ENCODE data around the gene KPNA4.
"Not testable (repeated sequence)": the region's sequence is repeated elsewhere in the genome, so short reads cannot be mapped to it uniquely, and the experiment has no call there.

The KPNA4 gene

GRCh38 chr3:160544844-160545503 lies 20.4 kb downstream of the KPNA4 start:
- Histone ChIP-seq H3K27ac (ENCODE audit: low read length) (no peak overlapping the region), H3K9ac (ENCODE audit: low read length) (no peak overlapping the region), H3K9me3 (ENCODE audit: control insufficient read depth, low read depth, low read length) (no peaks in the 10 kb centered on the region), H3K27me3 (ENCODE audit: control insufficient read depth, insufficient read depth, low read length) (no peaks in the 10 kb centered on the region), H3K36me3 (ENCODE audit: control insufficient read depth, low read depth, low read length) (no peaks in the 10 kb centered on the region), H3K4me3 (ENCODE audit: low read length) (no peak overlapping the region), H3K4me1 (ENCODE audit: control insufficient read depth, low read depth, low read length) (no peaks in the 10 kb centered on the region)

GRCh38 chr3:160540551-160540950 lies 24.8 kb downstream of the KPNA4 start:
- no peak overlapping the region for H3K9ac ChIP-seq (ENCODE audit: low read length)
- H3K4me1 ChIP-seq (ENCODE audit: control insufficient read depth, low read depth, low read length), result peaks cover 3% of the 10 kb centered on the region
- H3K4me3 ChIP-seq (ENCODE audit: low read length), result no peak overlapping the region
- no peak overlapping the region for H3K27ac ChIP-seq (ENCODE audit: low read length)
- H3K9me3 ChIP-seq (ENCODE audit: control insufficient read depth, low read depth, low read length), result no peaks in the 10 kb centered on the region
- H3K27me3 ChIP-seq (ENCODE audit: control insufficient read depth, insufficient read depth, low read length), result no peaks in the 10 kb centered on the region
- H3K36me3 ChIP-seq (ENCODE audit: control insufficient read depth, low read depth, low read length), result no peaks in the 10 kb centered on the region

- H3K9me3 ChIP-seq (ENCODE audit: control insufficient read depth, low read depth, low read length), result no peaks in the 10 kb centered on the region
- H3K9ac ChIP-seq (ENCODE audit: low read length), result no peak overlapping the region
- H3K4me3 ChIP-seq (ENCODE audit: low read length), result no peak overlapping the region
- no peak overlapping the region for H3K27ac ChIP-seq (ENCODE audit: low read length)
- peaks cover 12% of the 10 kb centered on the region for H3K36me3 ChIP-seq (ENCODE audit: control insufficient read depth, low read depth, low read length)
- peaks cover 3% of the 10 kb centered on the region for H3K4me1 ChIP-seq (ENCODE audit: control insufficient read depth, low read depth, low read length)
- no peaks in the 10 kb centered on the region for H3K27me3 ChIP-seq (ENCODE audit: control insufficient read depth, insufficient read depth, low read length)
Observed at GRCh38 chr3:160538895-160539294, 26.5 kb downstream of the KPNA4 start.

GRCh38 chr3:160537729-160538128 lies 27.6 kb downstream of the KPNA4 start:
- no peaks in the 10 kb centered on the region for H3K9me3 ChIP-seq (ENCODE audit: control insufficient read depth, low read depth, low read length)
- no peaks in the 10 kb centered on the region for H3K27me3 ChIP-seq (ENCODE audit: control insufficient read depth, insufficient read depth, low read length)
- peaks cover 3% of the 10 kb centered on the region for H3K4me1 ChIP-seq (ENCODE audit: control insufficient read depth, low read depth, low read length)
- H3K9ac ChIP-seq (ENCODE audit: low read length), result no peak overlapping the region
- no peak overlapping the region for H3K27ac ChIP-seq (ENCODE audit: low read length)
- no peak overlapping the region for H3K4me3 ChIP-seq (ENCODE audit: low read length)
- H3K36me3 ChIP-seq (ENCODE audit: control insufficient read depth, low read depth, low read length), result peaks cover 15% of the 10 kb centered on the region

- H3K36me3 ChIP-seq (ENCODE audit: control insufficient read depth, low read depth, low read length), result peaks cover 49% of the 10 kb centered on the region
Observed at GRCh38 chr3:160532371-160532770, 33.0 kb downstream of the KPNA4 start.

GRCh38 chr3:160531311-160531710 lies 34.1 kb downstream of the KPNA4 start:
- Histone ChIP-seq H3K9me3 (ENCODE audit: control insufficient read depth, low read depth, low read length) (no peaks in the 10 kb centered on the region), H3K4me1 (ENCODE audit: control insufficient read depth, low read depth, low read length) (no peaks in the 10 kb centered on the region), H3K27me3 (ENCODE audit: control insufficient read depth, insufficient read depth, low read length) (no peaks in the 10 kb centered on the region), H3K9ac (ENCODE audit: low read length) (no peak overlapping the region), H3K27ac (ENCODE audit: low read length) (no peak overlapping the region), H3K4me3 (ENCODE audit: low read length) (no peak overlapping the region), H3K36me3 (ENCODE audit: control insufficient read depth, low read depth, low read length) (peaks cover 58% of the 10 kb centered on the region)

More at GRCh38 chr3:160532371-160532770, 33.0 kb downstream of the KPNA4 start:
- Histone ChIP-seq H3K4me3 (ENCODE audit: low read length) (no peak overlapping the region), H3K9me3 (ENCODE audit: control insufficient read depth, low read depth, low read length) (no peaks in the 10 kb centered on the region), H3K4me1 (ENCODE audit: control insufficient read depth, low read depth, low read length) (no peaks in the 10 kb centered on the region), H3K9ac (ENCODE audit: low read length) (no peak overlapping the region), H3K27me3 (ENCODE audit: control insufficient read depth, insufficient read depth, low read length) (no peaks in the 10 kb centered on the region), H3K27ac (ENCODE audit: low read length) (no peak overlapping the region)

- H3K36me3 ChIP-seq (ENCODE audit: control insufficient read depth, low read depth, low read length), result peaks cover 70% of the 10 kb centered on the region
- H3K4me1 ChIP-seq (ENCODE audit: control insufficient read depth, low read depth, low read length); H3K9me3 ChIP-seq (ENCODE audit: control insufficient read depth, low read depth, low read length); H3K9ac ChIP-seq (ENCODE audit: low read length); H3K4me3 ChIP-seq (ENCODE audit: low read length); H3K27ac ChIP-seq (ENCODE audit: low read length); H3K27me3 ChIP-seq (ENCODE audit: control insufficient read depth, insufficient read depth, low read length): not testable (repeated sequence)
Observed at GRCh38 chr3:160516391-160516790, 49.0 kb downstream of the KPNA4 start.

GRCh38 chr3:160501325-160501724 lies 64.0 kb downstream of the KPNA4 start:
- peaks cover 39% of the 10 kb centered on the region for H3K36me3 ChIP-seq (ENCODE audit: control insufficient read depth, low read depth, low read length)
- no peak overlapping the region for H3K27ac ChIP-seq (ENCODE audit: low read length)

GRCh38 chr3:160498202-160498601 lies 67.2 kb downstream of the KPNA4 start:
- Histone ChIP-seq H3K27ac (ENCODE audit: low read length) (no peak overlapping the region), H3K9me3 (ENCODE audit: control insufficient read depth, low read depth, low read length) (no peaks in the 10 kb centered on the region), H3K27me3 (ENCODE audit: control insufficient read depth, insufficient read depth, low read length) (no peaks in the 10 kb centered on the region), H3K4me1 (ENCODE audit: control insufficient read depth, low read depth, low read length) (no peaks in the 10 kb centered on the region), H3K4me3 (ENCODE audit: low read length) (no peak overlapping the region), H3K9ac (ENCODE audit: low read length) (no peak overlapping the region), H3K36me3 (ENCODE audit: control insufficient read depth, low read depth, low read length) (peaks cover 17% of the 10 kb centered on the region)

More at GRCh38 chr3:160501325-160501724, 64.0 kb downstream of the KPNA4 start:
- no peak overlapping the region for H3K9ac ChIP-seq (ENCODE audit: low read length)
- no peak overlapping the region for H3K4me3 ChIP-seq (ENCODE audit: low read length)
- H3K27me3 ChIP-seq (ENCODE audit: control insufficient read depth, insufficient read depth, low read length), result no peaks in the 10 kb centered on the region
- no peaks in the 10 kb centered on the region for H3K9me3 ChIP-seq (ENCODE audit: control insufficient read depth, low read depth, low read length)
- H3K4me1 ChIP-seq (ENCODE audit: control insufficient read depth, low read depth, low read length), result no peaks in the 10 kb centered on the region

- no peaks in the 10 kb centered on the region for H3K36me3 ChIP-seq (ENCODE audit: control insufficient read depth, low read depth, low read length)
- no peaks in the 10 kb centered on the region for H3K27me3 ChIP-seq (ENCODE audit: control insufficient read depth, insufficient read depth, low read length)
- H3K4me1 ChIP-seq (ENCODE audit: control insufficient read depth, low read depth, low read length), result no peaks in the 10 kb centered on the region
- H3K9ac ChIP-seq (ENCODE audit: low read length), result no peak overlapping the region
- no peaks in the 10 kb centered on the region for H3K9me3 ChIP-seq (ENCODE audit: control insufficient read depth, low read depth, low read length)
- no peak overlapping the region for H3K27ac ChIP-seq (ENCODE audit: low read length)
- no peak overlapping the region for H3K4me3 ChIP-seq (ENCODE audit: low read length)
Observed at GRCh38 chr3:160490166-160490565, 75.2 kb downstream of the KPNA4 start.

GRCh38 chr3:160486459-160486869 lies 78.9 kb downstream of the KPNA4 start:
- Histone ChIP-seq H3K4me1 (ENCODE audit: control insufficient read depth, low read depth, low read length) (no peaks in the 10 kb centered on the region), H3K27ac (ENCODE audit: low read length) (no peak overlapping the region), H3K9ac (ENCODE audit: low read length) (no peak overlapping the region), H3K27me3 (ENCODE audit: control insufficient read depth, insufficient read depth, low read length) (no peaks in the 10 kb centered on the region), H3K4me3 (ENCODE audit: low read length) (no peak overlapping the region), H3K36me3 (ENCODE audit: control insufficient read depth, low read depth, low read length) (no peaks in the 10 kb centered on the region), H3K9me3 (ENCODE audit: control insufficient read depth, low read depth, low read length) (no peaks in the 10 kb centered on the region)

- H3K9me3 ChIP-seq (ENCODE audit: control insufficient read depth, low read depth, low read length), result no peaks in the 10 kb centered on the region
- H3K4me1 ChIP-seq (ENCODE audit: control insufficient read depth, low read depth, low read length), result no peaks in the 10 kb centered on the region
- H3K27me3 ChIP-seq (ENCODE audit: control insufficient read depth, insufficient read depth, low read length), result no peaks in the 10 kb centered on the region
- H3K36me3 ChIP-seq (ENCODE audit: control insufficient read depth, low read depth, low read length), result no peaks in the 10 kb centered on the region
- no peak overlapping the region for H3K9ac ChIP-seq (ENCODE audit: low read length)
- no peak overlapping the region for H3K4me3 ChIP-seq (ENCODE audit: low read length)
- no peak overlapping the region for H3K27ac ChIP-seq (ENCODE audit: low read length)
Observed at GRCh38 chr3:160482796-160483195, 82.6 kb downstream of the KPNA4 start.
